ENCODE data around the gene DNAAF5. TPM values are rescaled to one million over a fixed set of nuclear protein-coding genes. Genes with fewer than 3 reads are reported as not detected.

The DNAAF5 gene
- total RNA-seq, 2 experiments from 2014 or later, result 31.5 to 37.2 TPM

- Mint-ChIP-seq H3K27ac (peak overlapping the region; percentile 88), H3K4me3 (peak overlapping the region; percentile 89), H3K36me3 (ENCODE audit: low read depth) (peaks cover 25% of the 10 kb centered on the region), H3K27me3 (peaks cover 6% of the 10 kb centered on the region), H3K4me1 (peaks cover 64% of the 10 kb centered on the region), H3K9me3 (ENCODE audit: low read depth) (no peaks in the 10 kb centered on the region)
- DNase-seq, result peak; percentile 79
- ChIA-PET POLR2A (interaction anchor here (1.0 to 2.4 kb wide), 3 partner anchors 9 to 15 kb away, joined by 3 to 12 read pairs (median 3); partner anchors contain the start of gene SUN1), CTCF (interaction anchor here (1.1 to 2.9 kb wide), 5 partner anchors 15 to 495 kb away, joined by 3 to 13 read pairs (median 10); partner anchors contain the start of genes GET4 and SUN1)
- intact Hi-C loops (cut with DNase I, micrococcal nuclease), result loop anchor here (1.0 to 10.0 kb wide), 11 partner anchors 15 to 354 kb away; partner anchors contain the start of genes COX19 (in 2 of the 2), DNAAF5 (in 1 of the 2), GET4 (in 1 of the 2) and GPR146 (in 1 of the 2)
- peak; percentile 13 for ATAC-seq
These were observed 90.5 kb downstream of the DNAAF5 start for GRCh38 chr7:816751-817671.

DNA sequence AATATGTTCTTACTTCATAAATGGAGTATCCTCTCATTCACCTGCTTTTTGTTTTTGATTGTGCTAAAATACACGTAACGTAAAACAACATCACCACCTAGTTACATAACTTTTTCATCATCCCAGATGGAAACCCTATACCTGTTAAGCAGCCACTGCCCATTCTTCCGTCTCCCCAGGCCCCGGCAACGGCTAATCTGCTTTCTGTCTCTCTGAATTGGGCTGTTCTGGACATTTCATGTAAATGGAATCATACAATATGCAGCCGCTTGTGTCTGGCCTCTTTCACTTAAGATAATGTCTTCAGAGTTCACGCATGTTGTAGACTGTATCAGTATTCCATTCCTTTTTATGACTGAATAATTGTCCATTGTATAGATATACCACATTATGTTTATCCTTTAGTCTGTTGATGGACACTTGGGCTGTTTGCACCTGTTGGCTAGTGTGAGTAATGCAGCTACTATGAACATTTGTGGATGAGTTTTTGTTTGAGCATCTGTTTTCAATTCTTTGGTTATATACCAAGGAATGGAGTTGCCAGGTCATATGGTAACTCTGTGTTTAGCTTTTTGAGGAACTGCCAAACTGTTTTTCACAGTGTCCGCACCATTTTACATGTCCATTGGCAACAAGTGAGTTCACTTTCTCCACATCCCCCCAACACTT, 91.7 kb downstream of the DNAAF5 start:
- H3K4me1 Mint-ChIP-seq, result peaks cover 63% of the 10 kb centered on the region
- H3K9me3 Mint-ChIP-seq (ENCODE audit: low read depth), result no peaks in the 10 kb centered on the region
- H3K27ac Mint-ChIP-seq, result peak overlapping the region; percentile 15
- ATAC-seq (no peak), DNase-seq (no peak)
- intact Hi-C loops (cut with DNase I, micrococcal nuclease), result loop anchor here (5.0 to 10.0 kb wide), 3 partner anchors 54 to 224 kb away; partner anchors contain the start of genes COX19 (in 1 of the 2) and GPR146 (in 1 of the 2)
- peaks cover 29% of the 10 kb centered on the region for H3K36me3 Mint-ChIP-seq (ENCODE audit: low read depth)
- peak overlapping the region; percentile 89 for H3K4me3 Mint-ChIP-seq
- CTCF ChIA-PET, result interaction anchor here (0.6 to 2.9 kb wide), 7 partner anchors 11 to 57 kb away, joined by 3 to 13 read pairs (median 8); partner anchors contain the start of genes GET4 and SUN1
- POLR2A ChIA-PET, result interaction anchor here (2.4 kb wide), 1 partner anchor 14 kb away, joined by 12 read pairs; the partner anchor contains the start of gene SUN1
- peaks cover 3% of the 10 kb centered on the region for H3K27me3 Mint-ChIP-seq

DNA sequence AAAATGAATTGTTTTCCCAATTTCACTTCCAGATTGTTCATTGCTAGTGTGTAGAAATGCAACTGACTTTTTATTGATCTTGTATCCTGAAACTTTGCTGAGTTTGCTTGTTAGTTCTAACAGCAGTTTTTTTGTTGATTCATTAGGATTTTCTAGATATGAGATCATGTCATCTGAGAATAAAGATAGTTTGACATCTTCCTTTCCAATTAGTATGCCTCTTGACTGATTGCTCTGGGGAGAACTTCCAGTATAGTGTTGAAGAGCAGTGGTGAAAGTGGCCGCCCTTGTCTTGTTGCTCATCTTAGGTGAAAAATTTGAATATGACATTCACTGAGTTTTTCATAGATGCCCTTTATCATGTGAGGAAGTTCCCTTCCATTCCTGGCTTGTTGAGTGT, 93.8 kb downstream of the DNAAF5 start:
- intact Hi-C loops (cut with DNase I, micrococcal nuclease), result loop anchor here in 1 of 2 experiments (1.0 kb wide), 1 partner anchor 12 kb away; the partner anchor contains the start of gene SUN1
- H3K36me3 Mint-ChIP-seq (ENCODE audit: low read depth), result peaks cover 34% of the 10 kb centered on the region
- H3K4me1 Mint-ChIP-seq, result peaks cover 64% of the 10 kb centered on the region
- H3K27me3 Mint-ChIP-seq, result no peaks in the 10 kb centered on the region
- POLR2A ChIA-PET, result no interaction called here
- H3K27ac Mint-ChIP-seq, result peak overlapping the region; percentile 72
- no peaks in the 10 kb centered on the region for H3K9me3 Mint-ChIP-seq (ENCODE audit: low read depth)
- H3K4me3 Mint-ChIP-seq, result no peak overlapping the region
- ATAC-seq (no peak), DNase-seq (no peak)
- CTCF ChIA-PET, result no interaction called here

GRCh38 chr7:821688-822087, 95.2 kb downstream of the DNAAF5 start:
- no peak overlapping the region for H3K27ac Mint-ChIP-seq
- ChIA-PET CTCF (no interaction called here), POLR2A (interaction anchor here (1.5 kb wide), 1 partner anchor 11 kb away, joined by 3 read pairs; the partner anchor contains the start of gene SUN1)
- DNase-seq, result no peak
- no peak for ATAC-seq
- H3K4me3 Mint-ChIP-seq, result no peak overlapping the region
- peaks cover 64% of the 10 kb centered on the region for H3K4me1 Mint-ChIP-seq
- H3K36me3 Mint-ChIP-seq (ENCODE audit: low read depth), result peaks cover 39% of the 10 kb centered on the region
- no peaks in the 10 kb centered on the region for H3K9me3 Mint-ChIP-seq (ENCODE audit: low read depth)
- intact Hi-C loops (cut with DNase I, micrococcal nuclease), result no loop called here
- H3K27me3 Mint-ChIP-seq, result no peaks in the 10 kb centered on the region

GRCh38 chr7:822692-823276, 96.3 kb downstream of the DNAAF5 start:
- Mint-ChIP-seq H3K4me1 (peaks cover 64% of the 10 kb centered on the region), H3K9me3 (ENCODE audit: low read depth) (no peaks in the 10 kb centered on the region), H3K4me3 (no peak overlapping the region), H3K27ac (no peak overlapping the region), H3K27me3 (no peaks in the 10 kb centered on the region), H3K36me3 (ENCODE audit: low read depth) (peaks cover 39% of the 10 kb centered on the region)
- CTCF ChIA-PET, result interaction anchor here (0.6 kb wide), 2 partner anchors 13 to 26 kb away, joined by 3 to 4 read pairs; no protein-coding TSS in a partner anchor
- ATAC-seq, result no peak
- POLR2A ChIA-PET, result no interaction called here
- intact Hi-C loops (cut with DNase I, micrococcal nuclease), result no loop called here
- DNase-seq, result no peak

- no peaks in the 10 kb centered on the region for H3K9me3 Mint-ChIP-seq (ENCODE audit: low read depth)
- peaks cover 39% of the 10 kb centered on the region for H3K36me3 Mint-ChIP-seq (ENCODE audit: low read depth)
- H3K4me3 Mint-ChIP-seq, result no peak overlapping the region
- CTCF ChIA-PET, result no interaction called here
- POLR2A ChIA-PET, result no interaction called here
- H3K27ac Mint-ChIP-seq, result no peak overlapping the region
- ATAC-seq (no peak), DNase-seq (no peak)
- intact Hi-C loops (cut with DNase I, micrococcal nuclease), result no loop called here
- H3K27me3 Mint-ChIP-seq, result no peaks in the 10 kb centered on the region
- peaks cover 56% of the 10 kb centered on the region for H3K4me1 Mint-ChIP-seq
These were observed 97.2 kb downstream of the DNAAF5 start for GRCh38 chr7:823649-824048.

- ChIA-PET POLR2A (no interaction called here), CTCF (no interaction called here)
- no peak overlapping the region for H3K27ac Mint-ChIP-seq
- peaks cover 58% of the 10 kb centered on the region for H3K4me1 Mint-ChIP-seq
- ATAC-seq (no peak), DNase-seq (no peak)
- intact Hi-C loops (cut with DNase I, micrococcal nuclease), result no loop called here
- H3K9me3 Mint-ChIP-seq (ENCODE audit: low read depth), result no peaks in the 10 kb centered on the region
- H3K36me3 Mint-ChIP-seq (ENCODE audit: low read depth), result peaks cover 38% of the 10 kb centered on the region
- H3K4me3 Mint-ChIP-seq, result no peak overlapping the region
- no peaks in the 10 kb centered on the region for H3K27me3 Mint-ChIP-seq
These were observed 97.6 kb downstream of the DNAAF5 start for GRCh38 chr7:824081-824480.

DNA sequence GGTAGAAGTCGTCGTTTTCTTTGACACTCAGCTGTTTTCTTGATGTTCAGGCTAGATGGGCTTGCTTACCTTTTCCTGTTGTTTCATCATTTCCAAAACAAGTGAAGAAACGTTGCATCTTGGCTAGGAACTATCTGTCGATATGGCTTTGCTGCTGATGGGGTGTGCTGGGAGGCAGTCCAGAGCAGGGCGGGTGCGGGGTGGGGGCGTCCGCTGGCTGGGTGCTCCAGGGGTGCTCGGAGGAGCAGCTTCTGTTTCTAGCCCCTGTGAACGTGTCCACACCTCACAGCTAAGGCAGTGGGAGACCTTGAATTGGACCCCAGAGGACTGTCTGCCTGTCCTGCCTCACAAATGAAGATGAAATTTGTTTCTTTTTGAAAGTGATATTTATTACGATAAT, 98.2 kb downstream of the DNAAF5 start:
- CTCF ChIA-PET, result interaction anchor here (0.7 kb wide), 1 partner anchor 353 kb away, joined by 3 read pairs; no protein-coding TSS in a partner anchor
- ATAC-seq, result no peak
- no peaks in the 10 kb centered on the region for H3K27me3 Mint-ChIP-seq
- no peak overlapping the region for H3K4me3 Mint-ChIP-seq
- H3K4me1 Mint-ChIP-seq, result peaks cover 56% of the 10 kb centered on the region
- intact Hi-C loops (cut with DNase I, micrococcal nuclease), result no loop called here
- H3K36me3 Mint-ChIP-seq (ENCODE audit: low read depth), result peaks cover 32% of the 10 kb centered on the region
- POLR2A ChIA-PET, result no interaction called here
- H3K27ac Mint-ChIP-seq, result no peak overlapping the region
- DNase-seq, result no peak
- H3K9me3 Mint-ChIP-seq (ENCODE audit: low read depth), result no peaks in the 10 kb centered on the region

DNA sequence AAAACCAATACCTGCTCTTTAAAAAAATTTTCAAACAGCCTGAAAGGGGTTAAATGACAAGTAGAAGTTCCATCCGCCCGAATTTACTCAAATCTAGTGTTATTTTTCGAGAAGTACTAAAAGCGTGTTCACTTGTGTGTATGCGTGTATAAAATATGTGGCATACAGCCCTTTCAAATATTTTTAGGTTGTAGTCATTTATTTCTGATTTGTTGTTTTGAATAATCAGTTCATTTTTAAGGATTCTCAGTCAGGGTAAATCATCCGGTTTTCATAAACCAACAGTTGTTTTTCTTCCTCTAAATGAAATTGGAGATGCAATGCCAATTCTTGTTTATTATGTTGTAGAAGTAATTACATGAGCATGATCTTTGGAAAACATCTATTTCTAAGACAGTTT, 98.9 kb downstream of the DNAAF5 start:
- ChIA-PET POLR2A (interaction anchor here (1.2 kb wide), 1 partner anchor 9 kb away, joined by 3 read pairs; no protein-coding TSS in a partner anchor), CTCF (interaction anchor here (0.7 kb wide), 1 partner anchor 352 kb away, joined by 3 read pairs; no protein-coding TSS in a partner anchor)
- ATAC-seq, result no peak
- DNase-seq, result no peak
- intact Hi-C loops (cut with DNase I, micrococcal nuclease), result no loop called here
- Mint-ChIP-seq H3K4me1 (peaks cover 56% of the 10 kb centered on the region), H3K9me3 (ENCODE audit: low read depth) (no peaks in the 10 kb centered on the region), H3K4me3 (no peak overlapping the region), H3K36me3 (ENCODE audit: low read depth) (peaks cover 25% of the 10 kb centered on the region), H3K27me3 (no peaks in the 10 kb centered on the region), H3K27ac (no peak overlapping the region)

DNA sequence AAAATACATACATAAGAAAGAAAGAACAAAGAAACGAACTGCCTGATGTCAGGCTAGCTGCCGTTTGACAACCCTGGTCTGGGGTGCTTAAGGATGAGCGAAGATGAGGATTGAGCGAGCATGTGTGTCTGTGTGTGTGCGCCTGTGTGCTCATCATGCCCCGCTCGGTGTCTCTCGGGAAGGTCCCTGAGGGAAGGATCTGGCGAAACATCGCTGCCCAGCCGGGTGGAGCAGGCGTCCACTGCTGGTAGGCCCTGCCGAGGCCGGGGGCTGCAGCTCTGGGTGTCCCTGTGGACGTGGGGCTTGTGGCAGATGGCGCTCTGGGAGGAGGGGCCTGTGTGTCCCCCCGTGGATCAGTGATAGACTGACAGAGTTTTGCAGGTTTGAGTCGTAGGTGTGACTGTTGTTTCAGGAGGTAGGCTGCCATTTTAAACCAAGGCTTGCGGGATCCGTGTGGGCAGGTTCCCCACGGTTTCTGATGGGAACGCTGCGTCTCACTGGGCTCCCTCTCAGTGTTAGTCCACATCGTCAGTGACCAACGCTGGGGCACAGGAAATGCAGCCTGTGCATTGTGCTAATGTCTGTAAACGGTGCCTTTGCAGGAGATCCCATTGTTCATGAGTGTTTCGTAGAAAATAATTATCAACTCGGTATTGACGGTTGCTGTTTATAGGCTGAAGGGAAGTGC, 99.9 kb downstream of the DNAAF5 start:
- ATAC-seq (no peak), DNase-seq (no peak)
- POLR2A ChIA-PET, result interaction anchor here (1.2 kb wide), 1 partner anchor 10 kb away, joined by 3 read pairs; no protein-coding TSS in a partner anchor
- peaks cover 57% of the 10 kb centered on the region for H3K4me1 Mint-ChIP-seq
- H3K9me3 Mint-ChIP-seq (ENCODE audit: low read depth), result no peaks in the 10 kb centered on the region
- intact Hi-C loops (cut with DNase I, micrococcal nuclease), result no loop called here
- H3K27ac Mint-ChIP-seq, result no peak overlapping the region
- CTCF ChIA-PET, result no interaction called here
- H3K36me3 Mint-ChIP-seq (ENCODE audit: low read depth), result peaks cover 20% of the 10 kb centered on the region
- no peaks in the 10 kb centered on the region for H3K27me3 Mint-ChIP-seq
- H3K4me3 Mint-ChIP-seq, result no peak overlapping the region

Measured in activated CD4-positive, alpha-beta T cell treated with anti-CD3 and anti-CD28 coated beads for 36 hours (primary cell).